Heart left ventricle (tissue), 16 donors: ENCODE results near the gene DCAF12L1. TPM values are rescaled to one million over a fixed set of nuclear protein-coding genes. Genes with fewer than 3 reads are reported as not detected.

Source experiments
- ATAC-seq, 4 donors: fragments of 200-7000 bp; cut with Tn5 transposase; one replicate each; pipeline ENCODE4 v1.9.1; 2020 to 2022; ENCODE audit warnings: moderate library complexity in 4 of 4, mild to moderate bottlenecking in 3 of 4, moderate number of reproducible peaks in 1 of 4
- DNase-seq, 5 donors: peaks; one replicate each; pipeline ENCODE4 v3.0.0-alpha.2; 2020
- H3K27ac ChIP-seq, 12 donors: fragments of 200-600 bp; sonication (generic) in 4 of 12; one replicate each; pipeline versions ENCODE4 v1.5.0 to v1.8.0; 2016 to 2022; ENCODE audit warnings: mild to moderate bottlenecking in 2 of 12
- H3K27me3 ChIP-seq, 9 donors: fragments of 200-600 bp; sonication (generic) in 2 of 9; one replicate each; pipeline versions ENCODE4 v1.5.1 to v1.8.0; 2016 to 2022; ENCODE audit warnings: mild to moderate bottlenecking in 3 of 9
- H3K36me3 ChIP-seq, 9 donors: fragments of 200-600 bp; sonication (generic) in 2 of 9; one replicate each; pipeline versions ENCODE4 v1.5.0 to v1.8.0; 2018 to 2022; ENCODE audit warnings: mild to moderate bottlenecking in 2 of 9
- H3K4me1 ChIP-seq, 12 donors: fragments of 200-600 bp; sonication (generic) in 4 of 12; one replicate each; pipeline versions ENCODE4 v1.5.0 to v1.8.0; 2016 to 2022; ENCODE audit warnings: mild to moderate bottlenecking in 3 of 12
- H3K4me3 ChIP-seq, 12 donors: fragments of 200-600 bp; sonication (generic) in 4 of 12; one replicate each; pipeline versions ENCODE4 v1.5.0 to v1.8.0; 2017 to 2022; ENCODE audit warnings: mild to moderate bottlenecking in 9 of 12, moderate library complexity in 4 of 12
- H3K9me3 ChIP-seq, 12 donors: fragments of 200-600 bp; sonication (generic) in 4 of 12; one replicate each; pipeline versions ENCODE4 v1.5.0 to v1.8.0; 2016 to 2022; ENCODE audit warnings: mild to moderate bottlenecking in 1 of 12
- POLR2A ChIP-seq, 2 donors: fragments of 450-650 bp; IDR thresholded peaks; one replicate each; pipeline ENCODE4 v1.6.1; 2017; ENCODE audit warnings: antibody characterized with exemption in 2 of 2, mild to moderate bottlenecking in 2 of 2, moderate library complexity in 2 of 2
- WGBS, 4 donors: extraction: QIAGEN DNeasy Blood & Tissue Kit in 2 of 4; methylation state at CpG; one replicate each; pipeline versions ENCODE4 v1.1.5 to v1.1.7; 2013 to 2018; 5-methylcytosine and 5-hydroxymethylcytosine counted together
- intact Hi-C, 10 donors: fragments of 100-400 bp; cut with DNase I; formaldehyde crosslinking; loops; one replicate each; pipeline versions ENCODE4 v1.11.1 to v1.14.2; 2022
- long read RNA-seq, 3 donors: library from polyadenylated mRNA; unstranded; transcript quantifications; one replicate each; pipeline ENCODE4 v2.0.0, GENCODE V29; 2020 to 2021
- polyA plus RNA-seq, 2 donors: library from polyadenylated mRNA; stranded (reverse); fragments of 200-250 nt; gene quantifications; one replicate each; pipeline ENCODE4 v1.2.3, GENCODE V29; 2013
- total RNA-seq, 9 donors: library from RNA; depleted of rRNA in 2 of 9; stranded (reverse); fragments of >200 nt in 2 of 9; fragmentation: NEBNext Ultra II Directional in 3 of 9; extraction: Animal tissue kit (Norgen Biotek cat#: 25700) in 3 of 9; gene quantifications; one replicate each; pipeline versions ENCODE4 v1.1.0 to v1.2.4, GENCODE V29; 2016 to 2023
- TF ChIP-seq, protein P1 (sequence below), 12 donors: fragments of 200-600 bp; sonication (generic) in 4 of 12; IDR thresholded peaks; one replicate each; pipeline versions ENCODE4 v1.5.0 to v1.8.0; 2018 to 2022; ENCODE audit warnings: antibody characterized with exemption in 12 of 12, mild to moderate bottlenecking in 5 of 12
- donor health status: ischemic (EF 13 %, LVEDD 7.1; RV severe dilation, severe dysfunction).
- donor health status: healthy with polysubstance abuse.
- donor health status: DM: no; HTN: yes; CAD: no.
- donor health status: DM: no; HTN: no; CAD: no.
- donor health status: ischemic (EF 25% LVEDD 6.9; RV normal size, moderate dysfunction).
- donor health status: ischemic (EF 25% LVEDD 5.7; RV mildly dilated, moderate dysfunction).
- donor health status: healthy.
- donor health status: DM: yes; HTN: yes; CAD: no.
- donor health status: ischemic (EF 35%, LVEDD 5.7; RV mildly dilated, moderate dysfunction).
- donor health status: nonischemic (EF 11% LVEDD 7.7; RV severe dilation, severe dysfunction).
- donor health status: DM: yes; HTN: yes; CAD: no.
- donor health status: PGD.
- donor health status: ischemic (EF 29% LVEDD 5.4; RV normal size, mild dysfunction).
- donor health status: nonischemic (EF 23%, LVEDD 6.1; RV moderate dilation, normal function).

DCAF12L1 gene
- not detected for total RNA-seq
- polyA plus RNA-seq, result not detected
- long read RNA-seq, donor 1, result 0 reads
- long read RNA-seq, donor 2, result 0 reads
- long read RNA-seq, donor 3, result 0 reads

DNA sequence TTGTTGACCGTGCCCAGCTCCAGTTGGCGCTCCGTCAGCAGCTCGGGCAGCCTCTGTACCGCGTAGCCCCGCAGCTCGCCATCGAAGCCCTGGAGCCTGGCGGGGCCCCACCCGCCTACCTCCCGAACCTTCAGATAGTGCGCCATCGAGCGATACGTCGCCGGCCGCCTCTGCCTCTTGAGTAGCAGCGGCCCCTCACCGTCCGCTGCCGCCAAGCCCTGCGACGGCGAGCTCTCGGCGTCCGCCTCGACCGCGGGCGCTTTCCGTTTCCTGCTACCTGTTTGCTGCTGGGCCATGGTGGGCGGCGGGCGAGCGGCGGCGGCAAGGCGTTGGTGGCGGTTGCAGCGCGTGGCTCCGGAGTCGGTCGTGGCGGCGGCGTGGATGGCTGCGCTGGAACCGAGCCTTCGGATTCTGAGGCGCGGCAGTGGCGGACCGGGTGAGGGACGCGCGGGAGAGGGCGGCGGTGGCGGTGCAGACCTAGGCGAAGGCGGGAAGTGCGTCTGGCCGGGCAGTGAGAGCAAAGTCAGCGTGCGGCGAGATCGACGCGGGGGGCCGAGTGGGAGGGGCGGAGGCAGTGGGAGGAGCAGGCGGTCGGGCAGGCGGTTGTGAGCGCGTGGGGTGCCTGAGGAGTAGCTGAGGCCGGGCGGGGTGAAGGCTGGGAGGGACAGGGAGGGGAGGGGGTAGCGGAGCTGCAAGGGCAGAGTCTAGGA, at the start of gene DCAF12L1:
TSS of gene DCAF12L1 (minus strand) at position 502 of the 710 bp plus-strand sequence. CDS start at position 296, 206 bp downstream.
- no peak for DNase-seq
- intact Hi-C loops, result no loop called here
- Histone ChIP-seq H3K4me3 (no peak within 1 kb of the TSS), H3K27me3 (peaks cover 0 to 13% (median 0%) of the 10 kb centered on the region in 9 donors), H3K36me3 (no peaks in the 10 kb centered on the region), H3K27ac (no peak within 1 kb of the TSS), H3K4me1 (no peaks in the 10 kb centered on the region), H3K9me3 (no peaks in the 10 kb centered on the region)
- ATAC-seq, result no peak
- WGBS, 4 donors, result 4 to 48% (median 24%) methylated on average over 54 to 83 of the region's 83 CpGs
- no peak for TF ChIP-seq POLR2A (IDR thresholded peaks at IDR 0.05)
- TF ChIP-seq, protein P1, sequence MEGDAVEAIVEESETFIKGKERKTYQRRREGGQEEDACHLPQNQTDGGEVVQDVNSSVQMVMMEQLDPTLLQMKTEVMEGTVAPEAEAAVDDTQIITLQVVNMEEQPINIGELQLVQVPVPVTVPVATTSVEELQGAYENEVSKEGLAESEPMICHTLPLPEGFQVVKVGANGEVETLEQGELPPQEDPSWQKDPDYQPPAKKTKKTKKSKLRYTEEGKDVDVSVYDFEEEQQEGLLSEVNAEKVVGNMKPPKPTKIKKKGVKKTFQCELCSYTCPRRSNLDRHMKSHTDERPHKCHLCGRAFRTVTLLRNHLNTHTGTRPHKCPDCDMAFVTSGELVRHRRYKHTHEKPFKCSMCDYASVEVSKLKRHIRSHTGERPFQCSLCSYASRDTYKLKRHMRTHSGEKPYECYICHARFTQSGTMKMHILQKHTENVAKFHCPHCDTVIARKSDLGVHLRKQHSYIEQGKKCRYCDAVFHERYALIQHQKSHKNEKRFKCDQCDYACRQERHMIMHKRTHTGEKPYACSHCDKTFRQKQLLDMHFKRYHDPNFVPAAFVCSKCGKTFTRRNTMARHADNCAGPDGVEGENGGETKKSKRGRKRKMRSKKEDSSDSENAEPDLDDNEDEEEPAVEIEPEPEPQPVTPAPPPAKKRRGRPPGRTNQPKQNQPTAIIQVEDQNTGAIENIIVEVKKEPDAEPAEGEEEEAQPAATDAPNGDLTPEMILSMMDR (IDR thresholded peaks at IDR 0.05), result no peak

DNA sequence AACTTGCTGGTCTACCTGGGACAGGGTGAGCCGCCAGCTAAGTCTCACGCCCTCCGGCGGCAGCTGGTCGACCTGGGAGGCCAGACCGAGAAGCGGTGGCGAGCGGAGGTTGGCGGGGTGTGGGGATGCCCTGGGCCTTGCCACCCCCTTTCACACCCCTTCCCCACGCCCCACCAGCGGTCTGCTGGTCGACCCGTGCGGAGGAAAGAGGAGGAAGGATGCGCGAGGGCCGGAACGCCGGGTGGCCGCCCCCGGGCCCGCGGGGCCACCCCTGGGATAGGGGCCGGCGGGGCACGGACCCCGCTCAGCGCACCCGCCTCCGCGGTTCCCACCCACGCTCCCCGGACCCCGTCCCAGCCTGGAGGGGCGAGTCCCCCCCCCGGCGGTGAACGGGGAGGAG, 28.3 kb upstream of the DCAF12L1 start:
- H3K4me1 ChIP-seq, result no peaks in the 10 kb centered on the region
- TF ChIP-seq POLR2A (IDR thresholded peaks at IDR 0.05), result no peak
- TF ChIP-seq, protein P1 (IDR thresholded peaks at IDR 0.05), result no peak
- WGBS, 4 donors, result 15 to 34% (median 29%) methylated on average over 10 to 35 of the region's 39 CpGs
- H3K9me3 ChIP-seq, result no peaks in the 10 kb centered on the region
- H3K27me3 ChIP-seq, result peaks cover 0 to 5% (median 0%) of the 10 kb centered on the region in 9 donors
- intact Hi-C loops, result no loop called here
- no peak overlapping the region for H3K27ac ChIP-seq
- no peak for ATAC-seq
- peak in 1 of 5 donors; percentile 32 for DNase-seq
- H3K36me3 ChIP-seq, result no peaks in the 10 kb centered on the region
- no peak overlapping the region for H3K4me3 ChIP-seq

DNA sequence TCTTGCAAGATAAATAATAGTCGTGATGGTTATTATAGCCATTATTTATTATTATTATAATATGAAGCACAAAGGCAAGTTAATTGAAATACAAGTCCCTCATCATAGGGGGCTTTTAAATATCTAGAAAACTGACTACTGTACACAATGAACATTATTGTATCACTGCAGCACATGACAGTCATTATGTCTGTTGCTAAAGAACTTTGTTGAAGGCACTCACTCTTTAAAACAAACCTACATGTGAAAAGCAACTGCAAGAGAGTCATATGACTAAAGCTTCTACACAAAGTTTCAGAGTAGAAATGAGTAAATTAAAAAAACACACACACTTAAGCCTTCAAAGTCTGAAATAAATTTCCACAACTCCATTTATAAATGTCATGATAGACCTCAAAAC, 23.3 kb upstream of the DCAF12L1 start:
- H3K27ac ChIP-seq, result no peak overlapping the region
- H3K36me3 ChIP-seq, result no peaks in the 10 kb centered on the region
- no peak for TF ChIP-seq POLR2A (IDR thresholded peaks at IDR 0.05)
- TF ChIP-seq, protein P1 (IDR thresholded peaks at IDR 0.05), result no peak
- H3K4me1 ChIP-seq, result no peaks in the 10 kb centered on the region
- intact Hi-C loops, result no loop called here
- DNase-seq, result no peak
- peaks cover 0 to 2% (median 0%) of the 10 kb centered on the region in 9 donors for H3K27me3 ChIP-seq
- WGBS, 4 donors, result 31 to 67% (median 45%) methylated on average over 1 of the region's 1 CpG
- ATAC-seq, result no peak
- H3K4me3 ChIP-seq, result no peak overlapping the region
- H3K9me3 ChIP-seq, result no peaks in the 10 kb centered on the region

DNA sequence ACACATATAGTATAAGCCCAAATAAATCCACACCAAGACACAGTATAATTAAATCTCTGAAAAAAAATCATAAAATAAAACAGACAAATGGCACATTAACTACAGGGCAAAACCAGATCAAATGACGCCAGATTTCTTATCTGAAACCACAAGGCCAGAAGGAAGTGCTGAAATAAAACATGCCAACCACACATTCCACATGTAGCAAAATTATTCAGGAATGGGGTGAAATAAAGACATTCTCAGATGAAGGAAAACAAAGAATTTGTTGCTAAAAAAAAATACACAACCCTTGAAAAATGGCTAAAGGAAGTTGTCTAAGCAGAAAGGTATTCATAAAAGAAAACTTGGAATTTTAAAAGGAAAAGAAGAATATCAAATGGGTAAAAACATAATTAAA, 4.5 kb upstream of the DCAF12L1 start:
- no peak for ATAC-seq
- Histone ChIP-seq H3K36me3 (no peaks in the 10 kb centered on the region), H3K4me3 (no peak overlapping the region), H3K27ac (no peak overlapping the region), H3K27me3 (no peaks in the 10 kb centered on the region), H3K4me1 (no peaks in the 10 kb centered on the region), H3K9me3 (no peaks in the 10 kb centered on the region)
- WGBS, 4 donors, result 28 to 56% (median 37%) methylated on average over 1 of the region's 1 CpG
- intact Hi-C loops, result no loop called here
- TF ChIP-seq, protein P1 (IDR thresholded peaks at IDR 0.05), result no peak
- TF ChIP-seq POLR2A (IDR thresholded peaks at IDR 0.05), result no peak
- no peak for DNase-seq
